ENCODE results near the gene FAM83F.

The FAM83F gene

DNA sequence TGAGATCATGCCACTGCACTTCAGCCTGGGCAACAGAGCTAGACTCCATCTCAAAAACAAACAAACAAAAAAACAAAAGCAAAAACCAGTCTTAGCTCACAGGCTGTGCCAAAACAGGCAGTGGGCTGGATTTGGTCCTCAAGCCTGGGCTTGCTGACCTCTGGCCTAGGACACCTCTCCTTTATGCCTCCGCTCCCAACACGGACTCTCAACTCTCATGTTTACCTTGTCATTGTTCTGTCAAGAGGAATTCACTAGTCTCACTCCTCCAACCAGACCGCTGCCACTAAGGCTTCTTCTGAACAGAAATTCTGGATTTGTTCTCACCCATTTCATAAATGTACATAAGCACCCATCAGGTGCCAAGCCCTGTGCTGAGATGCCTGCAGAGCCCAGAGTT lies 42.6 kb downstream of the FAM83F start:
- no peak for DNase-seq

DNA sequence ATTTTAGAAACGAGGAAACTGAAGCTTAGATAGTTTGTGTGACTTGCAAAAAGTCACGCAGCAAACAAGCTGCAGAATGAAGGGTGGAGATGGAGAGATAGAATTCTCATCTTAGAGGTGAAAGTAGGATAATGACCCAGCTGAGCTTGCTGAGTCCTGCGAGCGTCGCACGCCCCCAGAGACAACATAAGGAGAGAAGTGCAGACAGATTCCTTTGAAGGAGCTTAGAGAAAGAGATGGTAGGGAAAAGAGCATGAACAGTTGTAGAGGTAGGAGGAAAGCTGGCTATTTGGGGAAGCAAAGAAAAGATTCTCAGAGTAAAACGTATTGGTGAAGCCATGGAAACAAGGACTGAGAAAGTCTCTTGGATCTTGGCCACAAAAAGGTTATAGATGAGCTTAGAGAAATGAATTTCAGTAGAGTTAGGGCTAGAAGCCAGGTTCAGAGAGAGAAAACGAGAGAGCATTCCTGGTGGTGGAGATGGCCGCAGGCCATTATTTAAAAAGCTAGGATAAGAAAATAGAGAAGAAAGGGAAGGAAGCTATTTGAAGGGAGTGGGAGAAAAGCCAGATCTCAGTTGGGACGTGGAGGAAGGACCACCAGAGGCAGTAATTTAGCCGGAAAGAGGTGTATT lies 44.8 kb downstream of the FAM83F start:
- no peak for DNase-seq

DNA sequence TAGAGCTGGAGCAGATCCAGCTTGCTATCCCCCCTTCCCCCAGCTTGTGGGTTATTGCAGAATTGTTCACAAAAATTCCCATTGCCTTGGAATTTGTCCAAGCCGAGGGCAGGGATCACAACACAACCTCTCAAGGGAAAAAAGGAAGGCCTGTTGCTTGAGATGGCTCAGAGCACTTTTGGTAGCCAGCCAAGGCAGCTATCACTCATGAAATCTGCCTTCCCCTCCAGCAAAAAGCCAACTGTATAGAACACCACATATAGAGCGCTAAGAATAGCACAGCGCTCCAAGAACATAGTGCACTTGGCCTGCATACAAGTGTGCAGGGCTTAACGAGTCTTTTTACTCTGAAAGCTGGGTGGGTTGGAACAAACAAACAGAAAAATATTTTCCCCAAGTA lies 46.2 kb downstream of the FAM83F start:
- peak; percentile 93 for DNase-seq

DNA sequence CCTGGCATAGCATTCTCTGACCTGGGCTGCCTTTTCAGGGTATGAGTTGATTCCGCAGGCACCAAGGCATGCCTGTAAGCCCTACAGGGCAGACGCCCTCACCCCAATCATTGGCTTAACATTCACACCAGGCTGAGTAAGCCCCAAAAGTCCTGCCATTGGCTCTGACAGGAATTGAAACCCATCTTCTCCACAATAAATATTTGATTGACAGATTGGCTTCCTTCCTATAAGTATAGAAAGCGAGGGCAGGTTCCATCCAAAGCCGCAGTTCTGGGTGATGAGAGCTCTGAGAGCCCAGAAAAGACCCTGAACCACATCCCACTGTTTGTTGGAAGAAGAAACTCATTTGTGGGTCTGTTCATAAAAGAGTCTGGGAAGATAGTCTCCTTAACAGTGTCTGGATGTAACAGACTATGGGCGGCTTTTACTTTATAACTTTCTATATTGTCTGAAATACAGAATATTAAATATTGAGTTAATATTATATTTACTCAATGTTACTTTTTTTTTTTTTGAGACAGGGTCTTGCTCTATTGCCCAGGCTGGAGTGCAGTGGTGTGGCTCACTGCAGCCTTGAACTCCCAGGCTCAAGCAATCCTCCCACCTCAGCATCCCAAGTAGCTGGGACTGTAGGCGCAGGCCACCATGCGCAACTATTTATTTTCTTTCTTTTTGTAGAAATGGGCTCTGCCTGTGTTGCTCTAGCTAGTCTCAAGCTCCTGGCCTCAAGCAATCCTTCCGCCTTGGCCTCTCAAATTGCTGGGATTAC lies 46.8 kb downstream of the FAM83F start:
- DNase-seq = no peak

DNA sequence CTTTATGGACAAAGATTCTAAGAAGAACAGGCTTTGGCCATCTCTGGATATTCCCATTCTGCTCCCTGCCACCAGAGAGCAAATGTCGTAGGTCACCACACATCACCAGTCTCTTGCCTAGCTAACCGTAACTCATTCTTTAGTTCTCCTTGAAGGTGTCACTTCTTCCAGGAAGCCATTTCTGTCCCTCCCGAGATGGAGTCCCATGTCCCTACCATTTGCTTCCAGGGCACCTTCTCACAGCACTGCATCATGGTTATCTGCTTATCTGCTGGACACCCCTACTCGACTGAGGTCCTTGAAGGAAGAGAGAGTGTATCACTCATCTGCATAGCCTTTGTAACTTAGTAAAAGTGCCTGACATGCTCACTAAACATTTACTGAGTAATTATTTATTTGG lies 47.6 kb downstream of the FAM83F start:
- no peak for DNase-seq

DNA sequence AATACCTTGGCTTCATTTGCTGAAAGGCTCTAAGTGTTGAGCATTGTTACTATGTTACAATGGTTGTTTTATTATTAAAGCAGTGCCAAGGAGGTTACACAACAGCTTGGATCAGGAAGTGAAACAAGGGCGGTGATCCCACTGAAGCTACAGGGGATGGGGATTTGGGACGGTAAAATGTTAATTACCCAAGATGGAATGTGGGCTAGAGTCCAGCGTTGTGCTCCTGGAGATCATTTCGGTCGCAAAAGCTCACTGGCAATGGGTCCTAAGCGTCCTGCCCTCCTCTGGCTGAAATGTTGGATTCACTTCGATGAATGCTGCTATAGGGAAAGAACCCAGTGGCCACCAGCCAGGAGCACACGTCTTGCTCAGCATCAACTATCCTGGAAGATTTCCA lies 48.3 kb downstream of the FAM83F start:
- DNase-seq = no peak

DNA sequence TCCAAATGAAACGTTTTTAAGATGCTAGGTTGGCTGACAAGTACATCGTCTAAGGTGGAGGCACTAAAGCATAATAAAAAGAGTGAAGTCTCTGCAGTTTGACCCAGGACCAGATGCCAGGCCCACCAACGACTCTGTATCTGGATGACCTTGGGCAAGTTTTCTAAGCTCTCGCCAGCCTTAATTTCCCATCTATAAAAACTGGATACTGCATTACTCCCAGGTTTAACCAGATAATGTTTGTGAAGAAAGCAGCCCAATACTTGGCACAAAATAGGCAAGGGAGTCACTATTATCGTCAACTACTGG lies 49.0 kb downstream of the FAM83F start:
- no peak for DNase-seq

DNA sequence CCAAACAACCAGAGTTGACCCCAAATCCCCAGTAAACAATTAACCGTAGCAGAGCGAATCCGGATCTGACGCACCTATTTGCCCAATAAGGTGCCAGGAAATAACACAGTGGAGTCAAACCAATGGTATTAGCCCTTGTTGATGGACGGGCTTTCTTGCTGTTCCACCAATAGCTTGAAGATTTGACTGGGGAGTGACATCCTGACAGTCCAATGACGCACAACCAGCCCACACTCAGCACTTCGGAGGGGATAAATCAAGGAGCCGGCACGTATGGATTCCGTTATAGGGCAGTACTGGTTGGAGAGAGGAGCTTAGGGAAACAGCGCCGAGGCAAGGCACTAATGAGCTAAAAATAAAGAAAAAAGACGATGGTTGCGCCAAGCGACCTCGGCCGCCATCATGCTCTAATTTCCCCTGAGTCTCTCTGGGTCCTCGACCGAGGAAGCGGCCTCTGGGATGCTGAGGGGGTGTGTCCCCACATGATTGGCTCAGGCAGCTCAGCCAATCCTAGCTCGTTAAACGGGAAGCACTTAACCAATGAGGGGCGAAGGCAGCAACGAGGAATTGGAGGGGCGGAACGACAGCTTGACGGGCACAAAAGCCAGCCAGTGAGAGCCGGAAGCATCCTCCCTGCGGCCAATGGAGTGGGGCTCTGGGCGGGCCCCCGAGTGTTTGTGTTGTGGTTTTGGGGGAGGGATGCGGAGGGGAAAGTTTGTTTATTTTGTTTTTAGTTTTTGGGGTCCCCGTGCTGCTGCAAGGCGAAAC lies 49.5 kb downstream of the FAM83F start:
- DNase-seq = peak; percentile 99

DNA sequence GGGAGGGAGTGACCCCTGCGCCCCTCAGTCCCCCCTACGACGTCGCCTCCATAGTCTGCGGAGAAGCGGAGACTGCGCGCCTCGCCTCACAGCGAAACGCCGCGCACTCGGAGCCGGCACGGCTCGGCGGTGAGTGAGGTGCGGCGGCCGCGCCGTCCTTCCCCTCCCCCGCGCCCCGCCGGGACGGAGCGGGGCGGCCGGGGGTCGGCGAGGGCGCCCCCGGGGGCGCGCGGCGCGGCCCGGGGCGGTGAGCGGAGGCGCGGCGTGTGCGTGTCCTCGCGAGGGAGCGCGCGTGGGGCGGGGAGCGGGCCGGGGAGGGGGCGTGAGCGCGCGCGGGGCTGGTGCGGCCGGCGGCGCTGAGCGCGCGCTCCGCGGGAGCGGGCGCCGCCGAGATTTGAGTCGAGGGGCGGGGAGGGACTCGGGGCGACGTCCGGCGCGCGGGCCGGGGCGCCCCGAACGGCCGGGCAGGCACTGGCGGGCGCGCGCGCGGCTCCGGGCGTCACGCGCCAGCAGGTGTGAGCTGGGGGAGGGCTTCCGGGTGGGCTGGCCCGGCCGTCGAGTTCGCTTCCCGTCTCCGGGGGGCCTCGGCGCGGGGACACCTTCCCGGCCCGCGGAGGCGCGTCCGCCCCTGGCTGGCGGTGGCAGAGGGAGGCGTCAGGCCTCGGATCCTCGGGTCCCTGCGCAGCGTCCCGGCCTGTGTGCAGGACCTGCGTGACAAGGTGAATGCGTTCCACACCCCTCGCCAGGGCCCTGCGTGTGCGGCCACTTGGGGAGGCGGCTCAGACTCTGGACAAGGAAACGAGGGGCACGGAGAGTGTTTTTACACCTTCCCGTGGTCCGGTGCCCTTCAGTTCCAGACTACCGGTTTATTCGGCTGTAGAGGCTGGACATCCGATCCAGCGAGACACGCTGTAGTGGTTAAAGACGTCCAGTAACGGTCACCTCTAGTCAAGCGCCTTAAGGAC lies 50.4 kb downstream of the FAM83F start:
- DNase-seq = peak; percentile 59

DNA sequence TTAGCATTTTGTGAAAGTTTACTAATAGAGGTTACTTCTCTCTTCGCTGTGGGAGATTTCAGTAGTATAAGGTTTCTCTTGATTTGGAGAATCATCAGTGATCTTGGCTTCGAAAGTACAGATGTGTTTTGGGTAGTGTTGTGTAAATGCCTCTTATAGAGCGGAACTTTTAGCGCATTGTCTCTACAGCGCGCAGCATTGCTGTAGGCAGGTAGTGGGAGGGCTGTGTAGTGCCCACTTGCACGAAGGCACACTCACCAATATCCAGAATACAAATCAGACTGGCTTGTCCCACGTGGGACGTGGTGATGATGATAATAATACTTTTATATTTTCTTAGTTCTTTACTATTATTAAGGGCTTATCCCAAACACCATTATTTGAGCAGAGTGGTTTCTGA lies 51.4 kb downstream of the FAM83F start:
- no peak for DNase-seq

DNA sequence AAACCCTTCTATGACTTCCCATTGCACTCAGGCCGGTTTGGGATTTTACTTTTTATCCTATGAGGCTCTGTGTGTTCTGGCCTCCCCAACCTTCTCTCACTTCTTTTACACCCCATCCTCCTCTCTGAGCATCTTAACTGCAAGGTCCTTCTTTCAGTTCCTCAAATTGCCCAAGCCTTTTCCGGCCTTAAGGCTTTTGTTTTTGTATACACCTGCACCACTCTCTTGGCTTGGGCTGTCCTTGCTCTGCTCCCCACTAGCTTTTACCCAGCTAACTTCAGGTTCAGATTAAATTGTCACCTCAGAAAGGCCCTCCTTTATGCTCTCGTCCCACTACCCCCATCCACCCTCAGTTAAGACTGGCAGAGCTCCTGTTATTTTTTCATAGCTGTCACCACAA lies 55.5 kb downstream of the FAM83F start:
- DNase-seq = no peak

DNA sequence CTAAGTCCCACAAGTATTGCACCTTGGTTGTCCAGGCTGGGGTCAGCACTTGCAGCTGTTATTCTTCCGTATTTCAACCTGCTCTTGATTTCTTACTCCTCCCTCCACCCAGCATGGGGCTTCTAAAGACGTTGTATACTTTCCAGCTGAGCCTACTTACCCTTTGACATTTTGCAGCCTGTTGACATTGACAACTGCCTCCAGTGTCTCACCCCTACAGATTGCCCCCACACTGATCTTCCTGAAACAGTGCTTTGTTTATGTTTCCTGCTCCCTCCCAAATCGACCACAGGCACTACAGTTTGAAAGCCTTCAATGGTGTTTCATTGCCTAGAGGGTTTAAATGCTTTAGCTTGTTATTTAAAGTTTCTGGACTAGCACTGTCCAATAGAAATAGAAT lies 56.6 kb downstream of the FAM83F start:
- DNase-seq = no peak

DNA sequence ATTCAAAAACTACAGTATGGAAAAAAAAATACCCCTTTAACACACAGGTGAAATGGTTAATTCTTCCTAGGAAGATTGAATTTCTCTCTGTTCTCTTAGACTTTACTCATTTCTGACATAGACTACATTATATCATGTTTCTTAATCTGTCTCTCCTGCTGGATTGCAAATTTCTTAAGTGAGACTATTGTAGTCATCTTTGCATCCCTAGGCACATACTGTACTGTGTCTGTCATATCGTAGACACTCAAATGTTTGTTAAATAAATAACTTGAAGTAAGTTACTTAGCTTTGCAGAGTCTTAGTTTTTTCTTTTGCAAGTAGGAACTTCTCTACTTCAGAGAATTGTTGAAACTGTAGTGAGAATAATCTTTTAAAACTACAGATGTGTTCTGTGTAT lies 58.7 kb downstream of the FAM83F start:
- DNase-seq = no peak

DNA sequence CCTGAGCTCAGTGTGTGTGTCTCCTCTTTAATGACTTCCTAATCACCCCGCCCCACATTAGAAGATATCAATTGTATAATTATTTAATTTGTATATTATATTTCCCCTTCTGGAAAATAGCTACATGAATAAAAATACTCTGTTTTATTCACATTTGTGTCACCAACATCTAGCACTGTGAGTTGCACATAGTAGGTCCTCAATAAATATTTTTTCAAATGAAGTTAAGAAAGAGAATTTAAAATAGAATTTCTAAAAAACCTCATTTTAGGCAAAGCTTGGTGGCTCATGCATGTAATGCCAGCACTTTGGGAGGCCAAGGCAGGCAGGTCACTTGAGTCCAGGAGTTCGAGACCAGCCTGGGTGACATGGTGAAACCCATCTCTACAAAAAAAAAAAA lies 59.7 kb downstream of the FAM83F start:
- no peak for DNase-seq

DNA sequence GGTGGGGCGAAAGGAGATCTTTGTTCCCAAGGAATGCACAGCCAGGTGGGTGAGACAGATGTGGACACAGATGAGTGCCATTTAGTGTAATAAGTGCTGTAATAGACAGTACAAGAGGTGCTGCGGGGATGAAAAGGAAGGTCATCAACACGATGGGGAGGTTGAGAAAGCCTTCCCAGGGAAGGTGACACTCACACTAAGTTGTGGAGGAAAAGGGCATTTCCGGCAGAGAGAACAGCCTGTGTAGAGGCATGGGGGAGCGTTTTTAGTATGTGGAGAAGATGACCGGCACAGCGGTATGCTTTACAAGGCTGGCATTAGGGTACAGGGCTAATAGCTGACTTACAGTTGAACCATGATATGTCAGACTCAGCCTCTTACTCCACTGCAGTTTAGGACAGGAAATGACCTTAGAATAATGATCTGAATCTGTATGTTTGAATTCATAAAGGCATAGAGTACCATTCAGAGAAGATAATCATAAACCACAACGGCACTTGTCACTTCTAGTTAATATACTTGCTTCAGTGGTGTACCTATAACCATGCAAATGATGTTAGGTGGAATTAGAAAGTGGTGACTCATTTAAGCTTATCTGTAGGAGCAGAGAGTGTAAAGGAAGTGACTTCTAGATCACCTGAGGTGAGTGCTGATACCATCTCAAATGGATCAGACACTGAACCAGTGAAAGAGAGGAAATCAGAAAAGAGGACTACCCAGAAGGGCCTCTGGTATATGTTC lies 60.6 kb downstream of the FAM83F start:
- DNase-seq = no peak

DNA sequence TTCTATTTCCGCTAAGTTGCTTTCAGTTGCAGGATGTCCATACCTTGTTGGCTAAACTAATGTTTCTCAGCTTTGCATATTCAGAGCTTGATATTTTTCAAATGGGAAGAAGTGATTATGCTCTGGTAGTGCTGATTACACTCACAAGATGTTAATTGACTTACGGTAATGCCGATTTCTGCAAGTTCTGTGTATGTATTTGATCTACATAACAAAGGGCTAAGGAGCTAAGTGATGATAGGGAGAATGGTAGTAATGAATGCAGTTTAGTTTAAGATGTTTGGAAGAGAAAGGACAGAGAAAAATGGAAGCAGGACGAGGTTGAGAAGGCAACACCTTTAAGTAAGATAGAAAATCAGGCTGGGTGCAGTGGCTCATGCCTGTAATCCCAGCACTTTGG lies 61.4 kb downstream of the FAM83F start:
- DNase-seq = no peak

DNA sequence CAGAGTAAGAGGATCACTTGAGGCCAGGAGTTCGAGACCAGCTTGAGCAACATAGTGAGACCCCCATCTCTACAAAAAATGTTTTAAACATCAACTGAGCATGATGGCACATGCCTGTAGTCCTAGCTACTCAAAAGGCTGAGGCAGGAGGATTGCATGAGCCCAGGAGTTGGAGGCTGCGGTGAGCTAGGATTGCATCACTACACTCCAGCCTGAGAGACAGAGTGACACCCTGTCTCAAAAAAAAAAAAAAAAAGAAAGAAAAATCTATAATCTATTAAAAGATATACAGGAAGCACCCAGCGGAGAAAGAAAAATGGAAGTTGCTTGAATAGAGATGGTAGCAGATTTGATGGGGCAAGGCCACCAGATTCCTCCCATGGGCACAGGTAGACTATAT lies 61.8 kb downstream of the FAM83F start:
- no peak for DNase-seq

DNA sequence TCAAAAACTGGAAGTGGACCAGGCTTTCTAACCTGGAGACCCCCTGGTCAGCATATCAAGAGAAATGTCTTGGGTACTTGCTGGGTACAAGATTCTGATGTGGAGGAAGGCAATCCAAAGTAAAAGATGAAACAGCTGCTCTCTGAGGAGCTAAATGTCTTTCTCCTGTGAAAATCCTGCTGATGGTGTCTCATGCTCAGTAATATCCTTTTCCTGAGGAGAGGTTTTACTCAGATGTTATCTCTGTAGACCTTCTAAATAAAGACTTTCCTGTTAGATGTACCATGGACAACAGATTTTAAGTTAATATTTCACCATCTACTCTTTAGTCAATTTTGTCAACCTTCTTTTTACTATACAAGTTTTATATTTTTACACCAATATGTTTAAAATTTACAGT lies 62.9 kb downstream of the FAM83F start:
- no peak for DNase-seq

DNA sequence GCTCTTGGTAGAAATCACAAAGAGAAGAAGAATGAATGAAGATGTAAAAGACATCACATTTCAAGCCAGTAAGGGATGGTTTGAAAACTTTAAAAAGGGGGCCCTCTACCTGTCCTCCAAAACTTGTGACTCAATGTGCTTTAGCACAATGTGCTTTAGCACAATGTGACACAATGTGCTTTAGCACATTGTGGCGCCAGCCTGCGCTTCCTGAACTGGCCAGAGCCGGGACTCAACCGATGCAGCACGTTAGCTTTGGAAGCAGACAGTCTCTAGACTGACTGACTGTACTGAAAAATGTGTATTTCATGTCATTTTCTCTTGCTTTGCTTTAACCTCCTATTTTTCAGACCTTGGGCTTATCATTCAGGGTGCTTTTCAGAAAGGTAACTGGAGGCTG lies 63.5 kb downstream of the FAM83F start:
- DNase-seq = no peak

DNA sequence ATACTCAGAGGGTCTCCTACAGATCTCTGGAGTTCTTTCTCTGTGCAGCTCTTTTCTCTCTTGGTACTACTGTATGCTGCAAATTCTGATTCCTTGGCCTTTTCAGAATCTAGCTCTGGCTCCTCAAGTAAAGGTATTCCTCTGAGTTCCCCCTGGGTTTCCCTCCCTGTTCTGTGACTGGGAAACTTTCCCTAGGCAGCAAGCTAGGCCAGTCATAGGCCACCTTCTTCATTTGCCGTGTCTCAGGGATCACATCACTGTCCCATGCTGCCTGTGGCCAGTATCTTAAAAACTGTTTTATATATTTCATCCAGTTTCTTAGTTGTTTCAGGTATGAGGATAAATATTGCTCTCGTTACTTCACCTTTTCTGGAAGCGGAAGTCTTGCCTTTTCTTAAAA lies 71.2 kb downstream of the FAM83F start:
- DNase-seq = no peak

DNA sequence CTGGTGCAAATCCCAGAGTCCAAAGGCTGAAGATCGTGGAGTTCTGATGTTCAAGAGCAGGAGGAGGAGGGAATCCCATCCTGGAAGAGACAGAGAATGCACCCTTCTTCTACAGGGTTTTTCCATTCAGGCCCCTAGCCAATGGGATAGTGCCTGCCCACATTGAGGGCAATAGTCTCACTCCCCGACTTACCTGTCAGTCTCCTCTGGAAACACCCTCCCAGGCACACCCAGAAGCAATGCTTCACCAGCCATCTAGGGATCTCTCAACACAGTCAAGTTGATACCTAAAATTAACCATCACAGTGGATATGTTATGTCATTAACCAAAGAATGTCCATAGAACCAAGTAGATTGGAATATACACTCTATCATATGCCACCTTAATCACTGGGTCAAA lies 72.9 kb downstream of the FAM83F start:
- no peak for DNase-seq

DNA sequence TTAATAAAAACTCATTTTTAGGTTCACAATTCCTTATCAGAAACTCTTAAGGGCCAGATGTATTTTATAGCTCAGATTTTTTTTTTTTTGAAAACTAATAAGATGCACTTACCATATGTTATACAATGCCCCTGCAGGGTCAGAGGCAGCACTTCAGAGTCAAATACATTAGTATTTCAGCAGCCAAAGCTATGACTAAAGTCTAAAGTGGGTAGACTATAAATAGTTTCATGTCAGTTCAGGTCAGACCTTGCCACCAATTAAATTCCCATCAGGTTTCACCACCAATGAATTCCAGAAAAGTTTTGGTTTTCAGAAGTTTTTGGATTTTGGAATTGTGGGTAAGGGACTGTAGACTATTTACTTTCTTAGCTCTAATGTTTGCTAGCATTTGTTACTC lies 75.9 kb downstream of the FAM83F start:
- DNase-seq = peak; percentile 24
